22Rv1 (cell line): ENCODE data around the gene CARS1.

Source experiments
- H3K27ac ChIP-seq: fragments of 450-650 bp; 2 replicates; pipeline ENCODE4 v1.5.1; 2017
- CTCF ChIP-seq: fragments of 450-650 bp; IDR thresholded peaks from 2 replicates; pipeline ENCODE4 v1.5.1; 2017; ENCODE audit warnings: mild to moderate bottlenecking
- ZFX ChIP-seq: fragments of 450-650 bp; IDR thresholded peaks from 2 replicates; pipeline ENCODE4 v1.6.1; 2017; ENCODE audit warnings: antibody characterized with exemption, borderline replicate concordance

The CARS1 gene

DNA sequence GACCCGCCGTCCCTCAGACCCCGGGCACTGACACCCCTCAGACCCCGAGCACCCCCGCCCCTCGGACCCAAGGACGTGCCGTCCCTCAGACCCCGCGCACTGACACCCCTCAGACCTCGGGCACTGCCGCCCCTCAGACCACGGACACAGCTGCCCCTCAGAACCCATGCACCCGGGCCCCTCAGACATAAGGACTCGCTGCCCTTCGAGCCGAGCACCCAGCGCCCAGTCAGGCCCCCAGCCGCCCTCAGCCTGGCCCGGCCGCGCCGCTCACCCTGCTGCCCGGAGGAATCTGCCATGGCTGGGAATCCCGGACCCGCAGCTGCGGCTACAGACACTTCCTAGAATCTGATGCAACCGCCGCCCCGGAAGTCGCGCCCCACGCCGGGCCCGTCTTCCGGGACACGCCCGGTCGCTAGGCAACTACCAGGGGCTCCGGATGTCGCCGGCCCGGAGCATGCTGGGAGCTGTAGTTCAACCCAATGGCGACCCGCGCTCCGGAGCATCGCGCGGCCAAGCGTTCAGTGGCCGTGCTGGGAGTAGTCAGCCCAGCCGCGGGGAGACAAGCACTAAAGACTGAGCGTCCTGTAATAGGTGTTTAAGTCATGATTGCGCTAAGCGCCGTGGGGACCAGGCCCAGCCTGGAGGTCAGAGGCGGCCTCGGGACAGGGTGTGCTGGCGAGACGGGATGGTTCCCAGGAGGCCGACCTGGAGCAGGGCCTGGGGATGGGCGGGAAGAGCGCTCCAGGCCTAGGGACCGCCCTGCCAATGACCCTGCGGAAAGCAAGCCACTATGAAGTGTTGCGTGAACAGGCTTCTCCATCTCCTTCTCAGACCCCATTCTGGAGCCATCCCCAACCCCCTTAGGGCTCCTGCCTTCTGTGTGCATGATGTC is at the start of gene CARS1:
CARS1 (minus strand) TSS at position 355 of the 895 bp plus-strand sequence; CDS start at position 299, 56 bp downstream.
- H3K27ac ChIP-seq: peak within 1 kb of the TSS; percentile 63
- TF ChIP-seq CTCF (no peak), ZFX (no peak)

DNA sequence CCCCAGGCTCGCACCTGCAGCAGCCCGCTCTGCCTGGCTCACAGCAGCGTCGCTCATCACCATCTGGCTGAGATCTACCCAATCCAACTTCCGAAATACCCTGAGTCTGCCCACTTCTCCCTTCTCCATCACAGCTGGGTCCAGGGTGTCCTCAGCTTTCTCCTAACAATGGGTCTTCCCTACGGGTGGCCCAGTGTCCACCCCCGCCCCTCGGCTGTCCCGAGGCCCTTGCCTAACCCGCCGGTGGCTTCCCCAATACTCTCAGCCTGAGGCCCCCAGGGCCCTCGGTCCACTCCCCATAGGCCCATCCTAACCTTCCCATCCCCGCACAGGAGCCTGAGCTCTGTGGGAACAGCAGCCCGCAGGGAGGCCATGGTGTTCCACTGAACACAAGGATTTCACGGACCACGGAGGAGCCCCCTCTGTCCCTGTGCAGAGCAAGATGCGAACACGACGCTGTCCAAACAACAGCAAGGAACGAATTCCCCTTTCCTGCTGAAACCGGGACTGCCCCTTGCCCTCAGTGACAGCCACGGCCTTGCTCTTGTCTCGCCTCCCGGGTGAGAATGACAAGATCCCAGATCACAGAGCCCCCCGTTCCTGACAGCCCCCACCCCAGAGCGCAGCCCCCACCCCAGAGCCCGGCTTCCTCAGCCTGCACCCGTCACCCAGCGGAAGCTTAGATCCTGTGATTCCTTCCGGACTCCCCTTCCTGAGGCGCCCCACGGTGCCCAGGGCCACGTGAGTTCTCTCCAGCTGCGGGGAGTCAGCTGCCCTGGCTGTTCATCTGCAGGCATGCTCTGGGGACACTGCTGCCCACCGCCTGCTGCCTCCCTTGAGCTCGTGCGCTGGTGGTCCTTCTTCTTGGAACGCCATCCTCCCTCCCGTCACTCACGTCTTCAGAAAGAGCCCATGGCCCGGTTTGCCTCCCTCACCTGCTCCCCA is 48.8 kb upstream of the CARS1 start:
- TF ChIP-seq ZFX (no peak), CTCF (no peak)
- H3K27ac ChIP-seq: no peak overlapping the region

DNA sequence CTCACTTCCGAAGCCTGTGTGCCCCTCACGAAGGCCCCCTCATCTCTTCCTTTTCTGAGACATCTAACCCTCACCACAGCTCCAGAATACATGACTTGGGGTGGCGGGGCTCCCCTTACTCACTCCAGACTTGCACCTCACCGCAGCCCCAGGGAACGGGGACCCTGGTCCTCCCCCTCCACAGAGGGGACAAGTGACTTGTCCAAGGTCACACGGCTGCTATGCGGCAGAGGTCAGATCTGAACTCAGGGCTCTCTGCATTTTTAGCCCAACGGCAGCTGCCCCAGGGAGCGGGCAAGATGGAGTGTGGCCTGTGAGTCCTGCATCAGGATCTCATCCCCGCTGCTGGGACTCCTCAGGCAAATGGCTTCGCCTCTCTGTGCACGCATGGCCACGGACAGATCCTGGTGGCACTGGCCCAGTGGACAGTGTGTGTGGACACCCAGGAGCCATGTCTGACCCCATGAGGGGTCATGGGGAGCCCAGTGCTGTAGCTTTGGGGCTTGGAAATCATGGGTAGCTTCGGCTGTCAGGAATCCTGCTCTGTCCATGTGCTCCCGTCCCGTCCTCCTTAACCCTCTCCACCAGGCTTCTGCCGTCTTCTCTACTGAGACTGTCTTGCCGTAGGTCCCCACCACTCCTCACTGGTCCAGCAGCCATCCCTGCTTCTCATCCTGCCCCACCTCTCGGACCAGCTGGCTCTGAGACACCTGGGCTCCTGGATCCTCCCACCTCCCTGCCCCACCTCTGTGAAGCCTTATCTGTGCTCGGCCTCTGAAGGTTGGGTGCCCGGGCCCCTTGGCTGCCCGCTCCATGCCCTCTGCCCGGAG is 48.0 kb upstream of the CARS1 start:
- no peak overlapping the region for H3K27ac ChIP-seq
- TF ChIP-seq ZFX (no peak), CTCF (no peak)

- no peak overlapping the region for H3K27ac ChIP-seq
- no peak for TF ChIP-seq ZFX
- TF ChIP-seq CTCF: no peak
These were observed 47.0 kb upstream of the CARS1 start for GRCh38 chr11:3104051-3104714.

- no peak overlapping the region for H3K27ac ChIP-seq
- TF ChIP-seq ZFX (no peak), CTCF (no peak)
These were observed 45.9 kb upstream of the CARS1 start for GRCh38 chr11:3103076-3103475.

DNA sequence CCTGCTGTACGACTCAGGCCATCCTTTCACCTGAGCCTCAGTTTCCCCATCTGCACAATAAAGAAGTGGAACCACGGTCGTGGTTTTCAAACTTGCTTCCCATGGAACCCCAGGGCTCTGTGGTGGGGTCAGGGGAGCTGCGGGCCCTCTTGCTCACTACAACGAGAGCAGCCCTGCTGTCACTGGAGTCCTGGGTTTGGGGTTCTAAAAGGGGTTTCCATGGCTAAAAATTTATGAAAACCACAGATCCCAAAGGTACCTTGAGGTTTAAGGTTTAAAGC is 45.4 kb upstream of the CARS1 start:
- TF ChIP-seq CTCF (no peak), ZFX (no peak)
- H3K27ac ChIP-seq: no peak overlapping the region
